RPMI7951 (cell line): Measurements from ENCODE around the gene KCNN4. TPM values are rescaled to one million over a fixed set of nuclear protein-coding genes. Genes with fewer than 3 reads are reported as not detected.
"Not testable (repeated sequence)": the region's sequence is repeated elsewhere in the genome, so short reads cannot be mapped to it uniquely, and the experiment has no call there.

Source experiments
- DNase-seq: peaks from one replicate; pipeline ENCODE4 v3.0.0-alpha.2; 2012; ENCODE audit warnings: low read depth
- total RNA-seq: library from RNA; depleted of rRNA; stranded (reverse); fragments of >200 nt; shearing (Covaris generic); gene quantifications from 2 replicates; pipeline ENCODE4 v1.2.3, GENCODE V29; 2014

The KCNN4 gene
- total RNA-seq, 1 experiment from 2014 or later, result 71.6 TPM

DNA sequence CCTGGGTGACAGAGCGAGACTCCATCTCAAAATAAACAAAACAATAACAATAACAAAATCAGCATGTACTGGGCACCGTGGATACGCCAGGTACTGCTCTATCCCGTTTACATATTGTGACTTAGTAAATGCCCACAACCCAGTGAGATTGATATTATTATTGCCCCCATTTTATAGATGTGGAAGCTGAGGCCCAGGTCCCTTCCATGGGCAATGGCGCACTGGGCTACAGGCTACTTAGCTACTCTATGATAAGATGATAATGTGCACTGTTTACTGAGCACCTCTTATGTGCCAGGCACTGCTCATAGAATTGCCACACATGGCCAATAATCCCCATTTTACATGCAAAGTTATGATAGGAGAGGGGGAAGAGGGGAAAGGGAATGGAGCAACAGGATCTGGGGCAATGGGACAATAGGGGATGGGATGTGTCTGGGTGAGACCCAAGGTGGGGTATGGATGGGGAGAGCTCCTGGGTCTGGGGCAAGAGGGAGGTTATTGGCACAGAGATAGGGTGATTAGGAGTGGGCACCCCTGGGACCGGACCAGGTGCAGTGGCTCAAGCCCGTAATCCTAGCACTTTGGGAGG is 5.4 kb downstream of the KCNN4 start:
- no peak for DNase-seq

DNA sequence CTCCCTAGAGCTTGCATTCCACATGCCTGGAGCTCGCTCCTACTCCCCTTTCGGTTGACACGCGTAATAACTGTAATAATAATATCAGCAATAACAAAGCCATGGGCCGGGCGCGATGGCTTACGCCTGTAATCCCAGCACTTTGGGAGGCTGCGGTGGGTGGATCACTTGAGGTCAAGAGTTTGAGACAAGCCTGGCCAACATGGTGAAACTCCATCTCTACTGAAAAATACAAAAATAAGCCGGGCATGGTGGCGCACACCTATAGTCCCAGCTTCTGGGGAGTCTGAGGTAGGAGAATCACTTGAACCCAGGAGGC is 5.9 kb downstream of the KCNN4 start:
- DNase-seq, result not testable (repeated sequence)

DNA sequence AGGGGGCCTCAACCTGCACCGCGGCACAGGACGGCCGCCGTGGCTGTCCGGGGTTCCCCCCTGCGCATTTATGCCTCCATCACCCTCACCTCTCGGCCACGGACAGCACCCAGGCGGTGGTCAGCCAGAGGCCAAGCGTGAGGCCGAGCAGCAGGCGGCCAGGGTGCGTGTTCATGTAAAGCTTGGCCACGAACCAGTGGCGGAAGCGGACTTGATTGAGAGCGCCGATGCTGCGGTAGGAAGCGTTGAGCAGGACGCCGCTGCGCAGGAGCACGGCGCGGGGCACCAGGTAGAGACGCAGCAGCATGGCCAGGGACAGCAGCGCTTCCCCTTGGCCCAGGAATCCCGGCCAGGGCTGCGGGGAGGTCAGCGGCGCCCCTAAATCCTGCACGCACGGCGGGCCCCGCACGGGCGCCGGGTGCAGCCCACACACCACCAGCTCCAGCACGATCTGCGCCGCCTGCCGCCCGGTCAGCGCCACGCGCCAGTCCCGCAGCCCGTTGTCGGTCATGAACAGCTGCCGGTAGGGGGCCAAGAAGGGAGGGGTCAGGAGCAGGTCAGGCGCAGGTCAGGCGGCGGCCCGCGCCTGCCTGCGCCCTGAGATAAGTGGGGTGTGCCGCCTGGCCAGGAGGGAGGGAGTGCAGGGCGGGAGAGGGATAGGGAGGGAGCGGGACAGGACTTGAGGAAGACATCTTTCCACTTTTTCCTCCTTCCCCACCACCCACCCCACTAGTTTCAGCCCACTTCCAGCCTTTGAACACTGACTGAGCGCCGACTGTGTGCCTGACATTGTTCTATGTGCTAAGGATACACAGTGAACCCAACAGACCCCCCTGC is 6.5 kb downstream of the KCNN4 start:
- no peak for DNase-seq

DNA sequence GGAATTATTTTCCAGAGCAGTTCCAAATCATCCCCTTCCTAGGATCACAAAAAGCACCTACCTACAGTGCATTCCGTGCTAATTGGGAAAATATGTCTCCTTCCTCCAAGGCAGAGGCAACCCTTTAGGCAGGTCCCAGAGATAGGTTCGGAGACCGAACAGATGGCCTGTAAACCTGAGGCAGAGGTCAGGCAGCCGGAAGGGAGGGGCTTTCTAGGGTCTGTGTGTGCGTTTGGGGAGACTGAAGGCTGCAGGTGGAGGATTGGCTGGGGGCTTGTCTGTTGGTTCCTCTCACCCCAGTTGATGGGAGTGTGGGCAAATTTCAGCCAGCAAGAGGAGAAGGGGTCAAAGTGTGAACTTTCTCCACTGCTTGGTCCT is 7.1 kb downstream of the KCNN4 start:
- no peak for DNase-seq

DNA sequence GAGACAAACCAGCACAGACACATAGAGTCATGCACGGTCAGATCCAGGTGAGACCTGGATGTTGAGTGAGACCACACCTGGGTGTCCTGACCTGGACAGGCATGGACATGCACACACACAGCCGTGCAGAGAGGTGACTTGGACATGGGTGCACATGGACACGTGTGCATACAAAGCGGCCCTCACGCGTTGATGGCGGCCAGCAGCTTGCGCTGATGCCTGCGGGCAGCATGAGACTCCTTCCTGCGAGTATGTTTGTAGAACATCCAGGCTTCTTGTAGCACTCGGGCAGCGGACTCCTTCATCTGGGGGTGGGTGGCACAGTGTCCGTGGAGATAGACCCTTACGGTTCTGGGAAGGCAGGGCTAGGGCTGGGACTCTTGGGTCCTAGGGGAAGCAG is 11.5 kb downstream of the KCNN4 start:
- DNase-seq, result no peak

DNA sequence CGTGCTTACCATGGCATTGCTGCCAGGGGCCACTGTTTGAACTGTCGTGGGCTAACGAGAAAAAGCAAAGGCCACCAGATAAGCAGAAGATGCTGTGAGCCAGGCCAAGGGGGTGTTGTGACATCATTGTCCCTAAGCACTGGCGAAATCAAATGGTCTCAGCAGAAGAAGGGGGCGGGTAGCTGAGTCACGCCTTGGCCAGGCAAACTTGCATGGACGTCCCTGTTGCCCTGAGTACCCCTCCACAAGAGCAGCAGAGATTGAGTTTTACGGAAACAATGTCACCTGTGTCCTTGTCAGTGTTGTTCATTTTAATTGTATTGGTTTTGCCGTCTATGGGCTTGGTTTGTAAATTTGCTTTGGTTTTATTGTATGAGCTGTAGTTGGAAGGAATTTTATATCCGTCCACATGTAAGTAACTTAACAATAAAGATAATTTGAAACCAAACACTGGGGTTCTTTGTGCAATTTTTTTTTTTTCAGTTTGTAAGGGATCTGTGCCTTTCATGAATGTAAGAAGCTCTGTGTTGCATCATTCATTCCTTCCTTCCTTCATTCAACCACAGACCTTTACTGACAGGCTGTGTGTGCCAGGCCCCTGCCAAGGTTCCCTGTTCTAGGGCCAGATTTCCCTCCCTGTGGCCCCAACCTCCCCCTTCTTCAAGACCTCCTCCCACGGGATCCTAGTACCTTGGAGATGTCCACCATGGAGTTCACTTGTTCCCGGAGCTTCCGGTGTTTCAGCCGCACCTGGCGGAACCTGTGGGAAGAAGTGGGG is 12.3 kb downstream of the KCNN4 start:
- no peak for DNase-seq

DNA sequence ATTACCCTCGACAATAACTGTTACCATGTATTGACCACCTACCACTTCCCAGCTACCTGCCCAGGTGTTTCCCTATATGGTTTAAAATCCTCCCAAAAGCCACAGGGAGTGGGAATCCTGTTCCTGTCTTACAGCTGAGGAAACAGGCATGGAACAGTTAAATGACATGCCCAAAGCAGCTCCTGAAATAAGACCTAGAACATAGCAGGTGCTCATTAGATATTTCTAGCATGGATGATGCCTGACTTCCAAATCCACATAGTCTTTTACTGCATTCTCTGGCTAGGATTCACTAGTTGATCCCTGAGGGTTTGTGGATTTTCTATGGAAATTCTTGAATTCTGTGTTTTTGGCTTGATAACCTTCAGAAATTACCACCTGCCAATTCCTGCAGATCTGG is 13.0 kb downstream of the KCNN4 start:
- DNase-seq, result no peak

DNA sequence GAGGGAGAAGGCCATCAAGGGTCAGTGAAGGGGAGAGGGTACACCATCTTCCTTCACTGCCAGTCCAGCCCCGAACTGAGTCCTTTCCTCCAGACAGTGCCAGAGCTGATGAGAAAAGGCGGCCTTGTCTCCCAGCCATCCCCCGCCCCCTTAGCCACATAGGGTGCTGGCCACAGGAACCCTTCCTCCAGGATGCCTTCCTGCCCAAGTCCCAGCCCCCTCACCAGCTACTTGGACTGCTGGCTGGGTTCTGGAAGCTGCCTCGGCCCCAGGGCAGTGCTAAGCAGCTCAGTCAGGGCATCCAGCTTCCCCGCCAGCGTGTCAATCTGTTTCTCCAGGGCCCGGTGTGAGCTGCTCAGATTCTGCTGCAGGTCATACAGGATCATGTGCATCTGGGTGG is 13.5 kb downstream of the KCNN4 start:
- peak; percentile 63 for DNase-seq

DNA sequence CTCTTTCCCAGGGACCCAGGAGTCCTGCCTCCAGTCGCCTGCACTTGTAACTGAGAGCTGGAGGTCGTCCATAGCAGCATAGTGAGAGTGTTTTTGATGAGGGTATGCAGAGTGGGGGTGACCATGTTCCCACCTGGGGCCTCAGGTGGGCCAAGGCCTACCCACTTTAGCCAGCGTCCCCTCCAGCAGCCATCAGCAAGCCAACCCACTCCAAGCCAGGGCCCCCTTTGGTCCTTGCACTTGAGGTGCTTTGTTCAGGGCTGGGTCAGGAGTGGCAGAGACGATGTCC is 14.1 kb downstream of the KCNN4 start:
- DNase-seq, result no peak

DNA sequence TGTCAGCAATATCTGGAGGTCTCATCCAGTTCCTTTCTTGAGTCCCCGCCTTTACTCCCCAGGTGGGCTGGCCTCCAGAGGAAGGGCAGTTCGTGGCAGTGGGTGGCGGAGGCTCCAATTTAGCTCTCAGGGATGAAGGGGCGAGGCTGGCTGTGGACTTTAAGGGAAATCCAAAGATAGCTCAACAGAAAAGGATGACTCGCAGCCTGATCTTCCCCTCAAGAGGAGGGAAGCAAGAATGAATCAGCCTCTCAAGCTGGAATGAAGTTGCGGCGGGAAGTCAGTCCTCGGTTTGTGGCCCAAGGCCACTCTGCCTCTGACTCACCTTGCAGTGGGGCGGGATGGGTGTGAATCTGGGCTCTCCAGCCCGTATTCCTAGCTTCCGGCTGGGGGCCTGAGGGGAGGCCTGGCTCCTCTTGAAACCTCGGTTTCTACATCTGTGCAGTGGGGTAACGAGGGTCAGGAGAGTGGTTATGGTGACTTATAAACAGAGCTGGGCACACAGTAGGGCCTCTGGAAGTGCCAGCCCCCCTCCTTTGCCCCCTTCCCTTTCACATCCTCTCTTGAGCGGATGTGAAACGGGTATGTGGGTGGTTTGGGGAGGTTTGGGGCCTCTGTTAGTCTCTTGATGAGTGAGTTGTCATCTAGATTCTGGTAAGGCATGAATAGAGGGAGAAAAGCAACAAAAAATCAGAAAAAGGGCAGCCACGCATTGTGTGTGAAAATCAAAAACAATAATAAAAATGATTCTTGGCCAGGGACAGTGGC is 15.5 kb downstream of the KCNN4 start:
- peak; percentile 100 for DNase-seq

DNA sequence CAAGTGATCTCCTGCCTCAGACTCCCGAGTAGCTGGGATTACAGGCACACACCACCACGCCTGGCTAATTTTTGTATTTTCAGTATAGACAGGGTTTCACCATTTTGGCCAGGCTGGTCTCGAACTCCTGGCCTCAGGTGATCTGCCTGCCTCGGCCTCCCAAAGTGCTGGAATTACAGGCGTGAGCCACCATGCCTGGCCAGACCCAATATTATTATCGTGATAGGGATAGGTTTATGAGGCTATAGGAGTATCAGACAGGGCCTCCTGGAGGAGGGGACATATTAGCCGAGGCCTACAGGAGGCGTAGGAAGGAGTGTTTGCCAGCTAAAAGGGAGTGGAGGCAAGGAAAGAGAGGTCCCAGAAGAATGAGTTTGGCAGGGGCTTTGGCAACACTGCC is 16.1 kb downstream of the KCNN4 start:
- not testable (repeated sequence) for DNase-seq

DNA sequence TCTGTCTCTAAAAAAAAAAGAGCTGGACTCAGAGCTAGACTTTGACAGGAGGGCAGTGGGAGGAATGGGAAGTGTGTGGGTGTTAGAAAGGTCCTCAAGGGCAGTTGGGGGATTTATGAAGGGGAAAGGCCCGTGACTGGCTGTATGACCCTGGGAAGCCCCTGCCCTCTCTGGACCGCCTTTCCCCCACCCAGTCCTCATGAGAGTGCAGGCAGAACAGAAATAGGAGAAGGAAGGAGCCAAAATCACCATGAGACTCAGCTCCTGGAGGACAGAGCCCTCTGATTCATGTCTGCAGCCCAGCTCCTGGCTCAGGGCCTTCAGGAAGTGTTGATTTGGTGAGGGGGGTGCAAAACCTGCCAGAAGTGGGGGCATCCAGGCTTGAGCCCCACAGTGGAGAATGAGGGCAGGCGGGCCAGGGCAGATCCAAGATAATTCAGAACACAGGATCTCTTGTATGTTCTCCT is 17.3 kb downstream of the KCNN4 start:
- DNase-seq, result peak; percentile 69

DNA sequence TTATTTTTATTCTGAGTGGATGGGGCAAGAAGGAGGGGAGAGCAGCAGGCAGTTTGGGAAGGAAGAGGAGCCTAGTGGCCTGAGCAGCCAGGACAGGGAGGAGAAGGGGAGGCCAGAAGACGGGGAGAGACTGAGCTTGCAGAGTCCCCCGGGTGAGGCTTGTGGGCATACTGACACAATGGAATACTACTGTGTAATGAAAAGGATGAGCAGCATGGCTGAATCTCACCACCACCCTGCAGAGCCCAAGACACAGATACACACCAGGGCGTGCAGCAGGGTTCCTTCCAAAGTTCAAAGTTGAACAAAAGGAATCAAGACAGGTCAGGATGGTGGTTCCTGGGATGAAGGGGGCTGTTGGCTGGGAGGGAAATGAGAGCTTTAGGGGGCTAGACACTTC is 18.0 kb downstream of the KCNN4 start:
- no peak for DNase-seq

DNA sequence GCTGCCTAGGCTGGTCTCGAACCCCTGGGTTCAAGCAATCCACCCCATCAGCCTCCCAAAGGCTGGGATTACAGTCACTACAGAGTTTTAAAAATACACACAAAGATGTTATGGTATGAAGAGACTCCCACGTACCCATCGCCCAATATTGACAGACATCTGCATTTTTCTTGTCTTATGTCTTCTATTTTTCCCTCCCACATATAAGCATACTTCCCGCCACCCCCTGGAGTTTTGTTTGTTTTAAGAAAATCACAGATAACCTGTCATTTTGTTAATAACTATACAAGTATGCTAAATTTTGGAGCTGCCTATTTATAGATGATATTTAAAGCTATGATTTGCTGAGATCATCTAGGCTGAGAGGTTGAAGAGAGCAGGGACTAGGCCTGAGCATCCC is 19.8 kb downstream of the KCNN4 start:
- no peak for DNase-seq

DNA sequence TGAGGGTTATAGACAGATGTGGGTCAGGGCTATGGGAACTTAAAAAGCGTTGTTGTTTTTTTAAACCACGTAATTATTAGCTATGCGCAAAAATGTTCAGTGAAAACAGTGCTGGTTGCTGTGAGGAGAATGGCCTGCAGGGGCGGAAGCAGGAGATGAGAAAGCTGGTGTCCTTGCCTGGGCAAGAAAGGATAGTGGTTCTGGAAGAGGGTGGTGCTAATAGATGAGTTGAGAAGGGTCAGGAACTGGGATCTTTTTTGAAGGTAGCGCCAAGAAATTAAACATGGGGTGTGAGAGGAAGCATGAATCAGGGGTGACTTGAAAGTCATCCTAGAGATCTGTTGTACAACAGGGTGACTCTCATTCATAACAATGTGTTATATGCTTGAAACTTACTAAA is 21.3 kb downstream of the KCNN4 start:
- peak; percentile 94 for DNase-seq

DNA sequence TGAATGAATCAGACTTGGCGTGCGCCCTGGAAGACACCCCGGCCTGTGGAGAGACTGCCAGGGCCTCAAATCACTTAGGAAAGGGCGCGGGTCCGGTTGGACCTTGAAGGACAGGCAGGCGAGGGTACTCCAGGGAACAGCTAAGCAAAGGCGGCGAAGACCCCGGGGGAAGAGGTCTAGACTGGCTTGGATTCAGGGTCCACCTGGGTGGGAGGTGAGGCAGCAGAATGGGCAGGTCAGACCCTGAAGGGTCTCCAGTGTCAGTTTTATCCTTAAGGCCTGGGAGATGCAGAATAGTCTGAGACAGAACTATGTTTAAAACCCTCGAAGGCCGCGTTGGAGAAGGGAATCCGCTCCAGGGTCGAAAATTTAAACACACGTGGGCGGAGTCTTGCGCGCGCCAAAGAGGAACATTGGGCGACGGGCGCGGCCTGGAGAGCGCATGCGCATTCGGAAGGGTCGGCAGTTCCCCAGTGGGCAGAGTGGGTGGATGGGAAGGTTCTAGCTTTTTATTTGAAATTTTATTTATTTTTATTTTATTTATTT is 25.4 kb downstream of the KCNN4 start:
- DNase-seq, result peak; percentile 82

DNA sequence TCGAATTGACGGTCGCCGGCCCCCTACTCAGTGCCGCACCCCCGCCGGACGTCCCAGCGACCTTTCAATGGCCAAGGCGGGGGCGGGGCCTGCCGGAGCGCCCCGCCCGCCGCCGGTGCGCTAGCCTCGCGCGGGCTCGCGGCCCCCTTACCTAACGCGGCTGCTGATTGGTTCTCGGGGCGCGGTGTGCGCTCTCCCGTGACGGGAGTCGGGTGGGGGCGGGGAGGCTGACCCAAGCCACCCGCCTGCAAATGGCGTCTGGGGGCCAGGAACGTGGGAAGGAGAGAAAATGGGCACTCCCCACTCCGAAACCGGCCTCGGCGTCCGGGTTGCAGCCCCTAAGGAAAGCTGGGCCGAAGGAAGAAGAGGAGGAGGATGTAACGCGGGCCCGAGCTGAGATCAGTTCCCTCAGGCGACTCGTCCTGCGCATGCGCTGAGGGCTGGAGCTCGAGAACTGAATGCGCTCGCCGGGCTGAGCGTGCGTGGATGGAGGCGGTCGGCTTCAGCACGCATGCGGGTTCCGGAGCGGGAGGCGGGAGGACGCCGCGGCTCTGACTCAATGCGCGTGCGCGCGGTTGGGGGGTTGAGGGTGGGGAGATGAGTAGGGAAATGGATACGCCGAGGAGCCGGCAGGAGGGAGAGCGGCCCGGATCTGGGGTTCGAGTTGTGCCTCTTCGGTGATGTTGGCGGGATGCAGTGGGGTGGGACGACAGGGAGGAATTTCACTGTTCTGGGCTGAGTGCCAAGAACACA is 26.1 kb downstream of the KCNN4 start, which contains the start of gene SMG9:
Gene SMG9 (minus strand): TSS at position 460 of the 753 bp plus-strand sequence. CDS start 4,221 bp downstream, outside the sequence.
- peak; percentile 97 for DNase-seq

DNA sequence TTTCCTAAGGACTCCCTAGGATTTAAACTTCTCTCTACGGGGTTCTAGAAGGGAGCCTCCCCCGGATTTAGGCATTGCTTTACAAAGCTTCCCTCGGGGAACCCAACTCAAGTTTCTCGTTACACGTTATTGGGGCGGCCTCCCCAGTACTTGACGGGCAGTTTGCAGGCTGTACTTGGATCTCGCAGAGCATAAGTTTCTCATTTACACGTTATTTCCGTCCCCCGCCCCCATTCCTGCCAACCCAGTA is 26.6 kb downstream of the KCNN4 start:
- DNase-seq, result no peak

DNA sequence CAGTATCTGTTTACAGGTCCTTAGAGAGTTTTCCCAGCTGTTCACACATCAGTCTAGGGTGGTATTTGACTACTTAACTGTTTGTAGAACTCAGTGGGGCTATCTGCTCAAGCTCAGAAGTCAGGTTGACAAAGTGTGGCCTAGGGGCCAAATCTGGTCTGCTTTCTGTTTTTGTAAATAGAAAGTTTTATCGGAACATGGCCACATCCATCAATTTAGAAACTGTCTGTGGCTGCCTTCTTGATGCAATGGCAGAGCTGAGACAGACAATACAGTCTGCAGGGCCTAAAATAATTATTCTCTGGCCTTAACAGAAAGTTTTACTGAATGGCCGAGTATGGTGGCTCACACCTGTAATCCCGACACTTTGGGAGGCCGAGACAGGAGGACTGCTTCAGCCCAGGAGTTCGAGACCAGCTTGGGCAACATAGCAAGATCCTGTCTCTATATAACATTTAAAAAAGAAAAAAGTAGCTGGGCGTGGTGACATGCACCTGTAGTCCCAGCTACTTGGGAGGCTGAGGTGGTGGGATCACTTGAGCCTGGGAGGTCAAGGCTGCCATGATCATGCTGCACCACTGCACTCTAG is 28.4 kb downstream of the KCNN4 start:
- no peak for DNase-seq

DNA sequence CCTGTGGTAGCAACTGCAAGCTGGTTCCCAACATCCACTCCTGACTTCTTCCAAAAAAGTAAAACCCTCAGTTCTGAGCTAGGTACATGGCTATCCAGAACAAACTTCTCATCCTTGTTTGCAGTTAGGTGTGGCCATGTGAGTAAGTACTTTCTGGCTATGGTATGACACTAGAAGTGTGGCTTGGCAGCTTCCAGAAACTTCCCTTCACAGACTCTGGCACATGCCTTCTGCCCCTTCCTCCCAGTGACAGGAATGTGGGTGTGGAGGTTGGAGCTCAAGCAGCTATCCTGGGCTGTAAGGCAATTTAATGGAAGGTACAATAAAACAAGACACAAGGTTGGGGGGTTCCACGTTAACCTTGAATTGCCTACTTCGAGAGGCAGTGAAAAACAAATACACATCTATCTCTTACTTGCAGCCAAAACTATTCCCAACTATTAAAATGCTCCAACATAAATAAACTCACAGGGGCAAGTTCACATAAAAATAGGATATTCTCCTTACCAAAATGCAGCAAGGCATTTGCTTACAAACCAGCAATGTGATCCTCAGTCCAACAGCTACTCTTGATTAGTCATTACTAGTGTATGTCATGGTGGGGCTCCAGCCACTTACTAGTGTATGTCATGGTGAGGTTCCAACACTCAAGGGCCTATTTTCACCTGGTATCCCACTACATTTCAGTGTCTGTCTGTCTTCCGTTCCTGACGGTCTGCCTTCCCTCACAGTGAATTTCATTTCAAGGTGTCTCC is 29.1 kb downstream of the KCNN4 start:
- peak; percentile 44 for DNase-seq
